Renal cortex interstitium (tissue), 11 donors: ENCODE measurements around the gene GLT1D1. TPM values are rescaled to one million over a fixed set of nuclear protein-coding genes. Genes with fewer than 3 reads are reported as not detected.

ENCODE experiments used
- DNase-seq, 11 donors: peaks; one replicate each; pipeline ENCODE4 v3.0.0-alpha.2; 2013; ENCODE audit warnings: low read depth in 9 of 11, low spot score in 4 of 11; ENCODE audit errors: extremely low read depth in 1 of 11
- polyA plus RNA-seq, 3 donors: library from polyadenylated mRNA; unstranded; fragments of 120-200 nt; gene quantifications; one replicate each; pipeline ENCODE4 v1.2.1, GENCODE V29; 2013; ENCODE audit not compliant: insufficient read length in 3 of 3

Gene GLT1D1
- polyA plus RNA-seq, 3 donors = 1.9 to 3.7 (median 2.1) TPM

- no peak for DNase-seq
These were observed 85.6 kb downstream of the GLT1D1 start for GRCh38 chr12:128938886-128939285.

- DNase-seq = no peak
These were observed 87.0 kb downstream of the GLT1D1 start for GRCh38 chr12:128940090-128940888.

GRCh38 chr12:128940974-128941373 lies 87.7 kb downstream of the GLT1D1 start:
- no peak for DNase-seq

- no peak for DNase-seq
These were observed 89.7 kb downstream of the GLT1D1 start for GRCh38 chr12:128942960-128943477.

- no peak for DNase-seq
These were observed 91.7 kb downstream of the GLT1D1 start for GRCh38 chr12:128944956-128945355.

- DNase-seq = no peak
These were observed 93.9 kb downstream of the GLT1D1 start for GRCh38 chr12:128947209-128947608.

- no peak for DNase-seq
These were observed 95.8 kb downstream of the GLT1D1 start for GRCh38 chr12:128949086-128949485.

- DNase-seq = no peak
These were observed 98.2 kb downstream of the GLT1D1 start for GRCh38 chr12:128951448-128951847.

GRCh38 chr12:128956755-128957154 lies 103.5 kb downstream of the GLT1D1 start:
- DNase-seq = no peak

- DNase-seq = no peak
These were observed 106.6 kb downstream of the GLT1D1 start for GRCh38 chr12:128959901-128960300.

- no peak for DNase-seq
These were observed 108.1 kb downstream of the GLT1D1 start for GRCh38 chr12:128961308-128961902.

- DNase-seq = no peak
These were observed 108.7 kb downstream of the GLT1D1 start for GRCh38 chr12:128961957-128962356.

GRCh38 chr12:128966203-128966810 lies 113.0 kb downstream of the GLT1D1 start:
- DNase-seq = no peak

- no peak for DNase-seq
These were observed 115.4 kb downstream of the GLT1D1 start for GRCh38 chr12:128968668-128969067.

- DNase-seq = peak in 1 of 11 donors; percentile 29
These were observed 116.3 kb downstream of the GLT1D1 start for GRCh38 chr12:128969480-128970055.

GRCh38 chr12:128970110-128970509 lies 116.8 kb downstream of the GLT1D1 start:
- no peak for DNase-seq

- no peak for DNase-seq
These were observed 117.7 kb downstream of the GLT1D1 start for GRCh38 chr12:128970941-128971340.

GRCh38 chr12:128971802-128972201 lies 118.5 kb downstream of the GLT1D1 start:
- DNase-seq = no peak

GRCh38 chr12:128973883-128974681 lies 120.8 kb downstream of the GLT1D1 start:
- no peak for DNase-seq
